ENCODE results near the gene NELFB. TPM values are rescaled to one million over a fixed set of nuclear protein-coding genes. Genes with fewer than 3 reads are reported as not detected.

Gene NELFB
- polyA plus RNA-seq, 3 donors: 17.3 to 44.2 (median 18.8) TPM

DNA sequence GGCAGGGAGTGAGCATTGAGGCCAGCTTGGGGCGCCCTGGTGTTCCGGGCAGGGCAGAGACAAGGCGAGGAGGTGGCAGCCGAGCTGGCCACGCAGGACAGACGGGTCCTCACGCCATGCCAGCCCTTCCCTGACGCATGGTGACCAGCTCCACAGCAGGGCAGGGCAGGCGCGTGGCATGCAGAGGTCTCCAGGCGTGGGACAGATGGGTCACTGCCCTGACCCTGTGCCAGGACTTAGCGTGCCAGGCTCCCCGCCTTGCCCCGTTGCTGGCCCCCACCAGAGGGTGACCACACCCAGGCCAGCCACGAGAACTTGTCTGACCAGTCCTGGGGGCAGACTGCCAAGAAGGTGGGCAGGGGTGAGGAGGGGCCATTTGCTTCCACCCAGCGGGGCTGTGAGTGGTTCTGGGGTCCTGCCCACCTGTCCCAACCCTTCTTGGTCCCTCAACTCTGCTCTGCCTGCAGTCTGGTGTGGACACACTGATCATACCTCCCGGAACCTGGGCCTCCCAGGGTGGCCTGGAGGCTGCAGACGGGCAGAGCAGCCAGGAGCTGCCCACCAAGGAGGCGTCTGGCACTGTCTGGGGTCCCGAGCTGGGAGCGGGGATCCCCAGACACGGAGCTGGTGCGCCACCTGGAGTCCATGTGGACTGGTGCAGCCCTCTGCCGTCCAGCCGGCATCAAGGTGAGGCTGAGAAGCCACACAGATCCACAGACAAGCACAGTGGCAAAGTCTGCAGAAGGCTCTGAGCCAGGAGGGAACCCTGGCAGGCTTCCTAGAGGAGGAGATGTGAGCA, 27.9 kb upstream of the NELFB start, which contains the start of gene RNF224:
RNF224 (plus strand) TSS at position 449 of the 799 bp plus-strand sequence. CDS start 834 bp downstream, outside the sequence.
- Mint-ChIP-seq H3K27me3 (ENCODE audit: low read depth in 3 of 3) (peaks cover 4 to 34% (median 5%) of the 10 kb centered on the region in 3 donors), H3K9me3 (peaks cover 0 to 4% (median 0%) of the 10 kb centered on the region in 7 donors), H3K4me3 (peak within 1 kb of the TSS in 1 of 2 donors; percentile 60), H3K36me3 (no peaks in the 10 kb centered on the region), H3K27ac (peak within 1 kb of the TSS in 2 of 7 donors; percentile 41 to 64), H3K4me1 (peaks cover 20% of the 10 kb centered on the region)
- Histone ChIP-seq H4K20me1 (ENCODE audit: insufficient read depth, low read length) (no peaks in the 10 kb centered on the region), H3K4me1 (ENCODE audit: control insufficient read depth in 1 of 2, insufficient read depth in 2 of 2, low read length in 2 of 2) (peaks cover 24 to 28% of the 10 kb centered on the region in 2 donors), H2AFZ (ENCODE audit: insufficient read depth, low read depth, low read length, poor library complexity, severe bottlenecking) (no peak within 1 kb of the TSS), H3K9me3 (replicated peaks in 1 of 2; ENCODE audit: control insufficient read depth in 1 of 2, insufficient read depth in 1 of 2, low read length in 2 of 2) (no peaks in the 10 kb centered on the region), H3K79me2 (ENCODE audit: insufficient read depth, low read length) (no peaks in the 10 kb centered on the region), H3K27me3 (ENCODE audit: control insufficient read depth in 2 of 2, insufficient read depth in 2 of 2, low read length in 2 of 2) (peaks cover 0 to 11% of the 10 kb centered on the region in 2 donors), H3K4me2 (replicated peaks; ENCODE audit: extremely low read depth, low read length, poor library complexity, severe bottlenecking) (no peak within 1 kb of the TSS), H3K36me3 (replicated peaks in 1 of 2; ENCODE audit: control insufficient read depth in 1 of 2, insufficient read depth in 2 of 2, low read length in 2 of 2) (no peaks in the 10 kb centered on the region), H3K9ac (ENCODE audit: insufficient read depth, low read length, poor library complexity, severe bottlenecking) (no peak within 1 kb of the TSS), H3K27ac (ENCODE audit: low read depth in 1 of 2, low read length in 2 of 2) (no peak within 1 kb of the TSS), H3K4me3 (replicated peaks in 1 of 3; ENCODE audit: low read depth in 2 of 3, low read length in 3 of 3) (no peak within 1 kb of the TSS)
- 37% methylated on average over 24 of the region's 25 CpGs for WGBS (ENCODE audit: insufficient coverage)
- intact Hi-C loops (cut with micrococcal nuclease): loop anchor here in 1 of 2 donors (5.0 kb wide), 1 partner anchor 110 kb away; no protein-coding TSS in a partner anchor
- TF ChIP-seq, protein P1, sequence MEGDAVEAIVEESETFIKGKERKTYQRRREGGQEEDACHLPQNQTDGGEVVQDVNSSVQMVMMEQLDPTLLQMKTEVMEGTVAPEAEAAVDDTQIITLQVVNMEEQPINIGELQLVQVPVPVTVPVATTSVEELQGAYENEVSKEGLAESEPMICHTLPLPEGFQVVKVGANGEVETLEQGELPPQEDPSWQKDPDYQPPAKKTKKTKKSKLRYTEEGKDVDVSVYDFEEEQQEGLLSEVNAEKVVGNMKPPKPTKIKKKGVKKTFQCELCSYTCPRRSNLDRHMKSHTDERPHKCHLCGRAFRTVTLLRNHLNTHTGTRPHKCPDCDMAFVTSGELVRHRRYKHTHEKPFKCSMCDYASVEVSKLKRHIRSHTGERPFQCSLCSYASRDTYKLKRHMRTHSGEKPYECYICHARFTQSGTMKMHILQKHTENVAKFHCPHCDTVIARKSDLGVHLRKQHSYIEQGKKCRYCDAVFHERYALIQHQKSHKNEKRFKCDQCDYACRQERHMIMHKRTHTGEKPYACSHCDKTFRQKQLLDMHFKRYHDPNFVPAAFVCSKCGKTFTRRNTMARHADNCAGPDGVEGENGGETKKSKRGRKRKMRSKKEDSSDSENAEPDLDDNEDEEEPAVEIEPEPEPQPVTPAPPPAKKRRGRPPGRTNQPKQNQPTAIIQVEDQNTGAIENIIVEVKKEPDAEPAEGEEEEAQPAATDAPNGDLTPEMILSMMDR (IDR thresholded peaks at IDR 0.05): peak; percentile 87
- peak; percentile 54 to 68 (median 62) for DNase-seq

DNA sequence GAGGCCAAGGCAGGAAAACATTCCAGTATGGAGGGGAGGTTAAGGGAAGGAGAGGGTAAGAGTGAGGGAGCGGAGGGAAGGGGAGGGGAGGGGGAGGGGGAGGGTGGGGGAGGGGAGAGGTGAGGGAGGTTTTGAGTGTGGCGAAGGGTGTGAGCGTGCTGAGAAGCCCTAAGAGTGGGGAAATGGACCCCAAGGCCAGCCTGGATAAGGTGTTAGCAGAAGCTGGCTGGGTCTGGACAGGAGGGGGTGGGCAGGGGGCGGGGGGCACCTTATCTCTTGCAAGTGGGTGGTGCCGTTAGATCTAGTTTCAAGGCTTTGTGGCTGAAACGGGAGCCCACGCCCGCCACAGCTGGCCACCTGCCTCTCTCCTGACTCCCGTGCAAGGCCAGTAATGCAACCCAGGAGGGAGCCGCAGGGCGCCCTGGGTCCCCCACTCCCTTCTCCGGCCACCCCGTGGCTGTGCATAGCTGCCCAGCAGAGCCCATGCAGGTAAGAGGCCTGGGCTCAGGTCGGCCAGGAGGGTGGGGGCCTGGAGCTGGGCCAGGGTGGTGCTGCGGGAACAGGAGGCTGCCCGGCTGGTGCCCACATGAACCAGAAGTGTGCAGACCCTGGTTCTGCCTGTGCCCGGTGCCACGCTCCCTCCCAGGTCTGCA, 27.1 kb upstream of the NELFB start:
- H3K79me2 ChIP-seq (ENCODE audit: insufficient read depth, low read length): no peaks in the 10 kb centered on the region

More for the DNA sequence above, 27.1 kb upstream of the NELFB start:
- H3K9me3 Mint-ChIP-seq: peaks cover 0 to 4% (median 0%) of the 10 kb centered on the region in 7 donors
- Histone ChIP-seq H4K20me1 (ENCODE audit: insufficient read depth, low read length) (no peaks in the 10 kb centered on the region), H3K36me3 (replicated peaks in 1 of 2; ENCODE audit: control insufficient read depth in 1 of 2, insufficient read depth in 2 of 2, low read length in 2 of 2) (no peaks in the 10 kb centered on the region), H3K27ac (ENCODE audit: low read depth in 1 of 2, low read length in 2 of 2) (no peak overlapping the region), H3K4me2 (replicated peaks; ENCODE audit: extremely low read depth, low read length, poor library complexity, severe bottlenecking) (no peak overlapping the region), H3K4me3 (replicated peaks in 1 of 3; ENCODE audit: low read depth in 2 of 3, low read length in 3 of 3) (no peak overlapping the region), H2AFZ (ENCODE audit: insufficient read depth, low read depth, low read length, poor library complexity, severe bottlenecking) (no peak overlapping the region), H3K9me3 (replicated peaks in 1 of 2; ENCODE audit: control insufficient read depth in 1 of 2, insufficient read depth in 1 of 2, low read length in 2 of 2) (no peaks in the 10 kb centered on the region), H3K9ac (ENCODE audit: insufficient read depth, low read length, poor library complexity, severe bottlenecking) (no peak overlapping the region), H3K27me3 (ENCODE audit: control insufficient read depth in 2 of 2, insufficient read depth in 2 of 2, low read length in 2 of 2) (peaks cover 0 to 9% of the 10 kb centered on the region in 2 donors), H3K4me1 (ENCODE audit: control insufficient read depth in 1 of 2, insufficient read depth in 2 of 2, low read length in 2 of 2) (peaks cover 17 to 20% of the 10 kb centered on the region in 2 donors)
- peak overlapping the region in 1 of 2 donors; percentile 60 for H3K4me3 Mint-ChIP-seq
- no peaks in the 10 kb centered on the region for H3K36me3 Mint-ChIP-seq
- DNase-seq: no peak
- no peak overlapping the region for H3K27ac Mint-ChIP-seq
- intact Hi-C loops (cut with micrococcal nuclease): loop anchor here in 1 of 2 donors (5.0 kb wide), 1 partner anchor 111 kb away; no protein-coding TSS in a partner anchor
- 39% methylated on average over 10 of the region's 18 CpGs for WGBS (ENCODE audit: insufficient coverage)
- peaks cover 17% of the 10 kb centered on the region for H3K4me1 Mint-ChIP-seq
- H3K27me3 Mint-ChIP-seq (ENCODE audit: low read depth in 3 of 3): peaks cover 2 to 34% (median 5%) of the 10 kb centered on the region in 3 donors
- TF ChIP-seq, protein P1 (IDR thresholded peaks at IDR 0.05): no peak
